ENCODE results near the gene CCL16.

Gene CCL16

DNA sequence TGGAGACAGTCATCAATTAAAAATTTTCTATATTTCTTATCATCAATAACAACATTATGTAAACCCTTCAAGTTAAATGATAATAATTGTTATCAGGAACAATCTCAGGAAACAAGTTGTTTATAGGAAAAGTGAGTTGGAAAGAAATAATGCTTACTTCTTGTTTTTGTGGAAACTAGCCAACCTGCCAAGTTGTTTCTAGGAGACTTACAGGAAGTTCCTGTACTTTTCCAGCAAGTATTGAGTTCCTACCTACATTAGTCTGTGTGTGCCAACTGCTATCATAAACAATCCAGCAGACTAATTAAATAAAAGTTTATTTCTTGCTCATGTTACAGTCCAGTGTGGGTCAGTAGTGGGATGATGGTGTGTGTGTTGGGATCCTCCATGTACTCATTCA, 6.9 kb upstream of the CCL16 start:
- no peak for DNase-seq (ENCODE audit: low spot score)
- in situ Hi-C loops (cut with MboI; ENCODE audit: low sequenced_read_pairs, unreplicated experiment) = no loop called here
- no peak for TF ChIP-seq CTCF (IDR thresholded peaks at IDR 0.05; ENCODE audit: borderline replicate concordance, control extremely low read depth, extremely low read depth, insufficient read depth, missing control alignments)

GRCh38 chr17:35986643-35987042, 5.3 kb upstream of the CCL16 start, which contains the start of gene CCL14:
CCL14 (minus strand) TSS chr17:35986729; CDS start chr17:35986649, 80 bp downstream.
- no peak for DNase-seq (ENCODE audit: low spot score)
- TF ChIP-seq CTCF (IDR thresholded peaks at IDR 0.05; ENCODE audit: borderline replicate concordance, control extremely low read depth, extremely low read depth, insufficient read depth, missing control alignments) = no peak
- in situ Hi-C loops (cut with MboI; ENCODE audit: low sequenced_read_pairs, unreplicated experiment) = no loop called here

DNA sequence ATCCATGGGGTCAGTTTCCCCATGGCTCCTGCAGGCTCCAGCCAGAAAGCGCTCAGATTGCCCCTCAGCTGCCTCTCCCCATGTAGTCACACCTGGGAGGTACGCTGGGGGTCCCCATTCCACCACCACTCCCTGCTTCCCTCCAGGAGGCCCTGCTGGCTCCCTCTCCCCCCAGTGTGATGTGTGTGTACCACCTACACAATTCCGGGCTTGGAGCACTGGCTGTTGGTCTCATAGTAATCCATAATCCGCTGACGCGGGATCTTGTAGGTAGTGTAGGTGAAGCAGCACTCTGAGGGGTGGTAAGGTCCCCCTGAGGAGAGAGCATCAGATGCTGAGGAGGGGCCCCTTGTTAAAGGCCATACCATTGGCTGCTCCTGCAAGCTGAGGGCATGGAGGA, 2.8 kb upstream of the CCL16 start:
- no peak for DNase-seq (ENCODE audit: low spot score)
- TF ChIP-seq CTCF (IDR thresholded peaks at IDR 0.05; ENCODE audit: borderline replicate concordance, control extremely low read depth, extremely low read depth, insufficient read depth, missing control alignments) = no peak
- in situ Hi-C loops (cut with MboI; ENCODE audit: low sequenced_read_pairs, unreplicated experiment) = no loop called here

- no peak for DNase-seq (ENCODE audit: low spot score)
- TF ChIP-seq CTCF (IDR thresholded peaks at IDR 0.05; ENCODE audit: borderline replicate concordance, control extremely low read depth, extremely low read depth, insufficient read depth, missing control alignments) = no peak
- in situ Hi-C loops (cut with MboI; ENCODE audit: low sequenced_read_pairs, unreplicated experiment) = no loop called here
Measured at GRCh38 chr17:35982409-35983191, 1.3 kb upstream of the CCL16 start.

- DNase-seq (ENCODE audit: low spot score) = no peak
Measured at GRCh38 chr17:35981908-35982330, 622 bp upstream of the CCL16 start.

DNA sequence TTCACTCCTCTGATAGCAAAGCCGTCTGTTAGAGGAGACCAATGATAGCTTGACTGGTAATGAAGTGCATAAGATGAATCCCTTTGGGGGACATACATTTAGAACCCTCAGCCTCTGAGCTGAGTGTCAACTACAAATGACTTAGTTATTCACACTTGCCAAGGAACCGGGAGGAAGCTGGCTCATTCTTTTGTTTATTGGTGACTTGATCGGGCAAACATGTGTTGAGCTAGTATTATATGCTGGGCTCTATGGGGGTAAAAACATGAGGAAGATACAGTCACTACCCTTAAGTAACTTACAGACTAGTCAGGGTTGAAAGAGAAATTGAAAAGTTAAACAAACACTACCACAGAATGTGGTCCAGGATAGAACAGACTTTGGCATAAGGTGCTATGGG, 3.0 kb downstream of the CCL16 start:
- no peak for TF ChIP-seq CTCF (IDR thresholded peaks at IDR 0.05; ENCODE audit: borderline replicate concordance, control extremely low read depth, extremely low read depth, insufficient read depth, missing control alignments)
- in situ Hi-C loops (cut with MboI; ENCODE audit: low sequenced_read_pairs, unreplicated experiment) = loop anchor here (10.0 kb wide), 2 partner anchors 96 to 166 kb away; no protein-coding TSS in a partner anchor
- no peak for DNase-seq (ENCODE audit: low spot score)

More at GRCh38 chr17:35981908-35982330, 622 bp upstream of the CCL16 start:
- no peak for TF ChIP-seq CTCF (IDR thresholded peaks at IDR 0.05; ENCODE audit: borderline replicate concordance, control extremely low read depth, extremely low read depth, insufficient read depth, missing control alignments)
- in situ Hi-C loops (cut with MboI; ENCODE audit: low sequenced_read_pairs, unreplicated experiment) = no loop called here

Data from GM13976 (cell line).